ENCODE measurements around the gene SEMA3G. TPM values are rescaled to one million over a fixed set of nuclear protein-coding genes. Genes with fewer than 3 reads are reported as not detected.

SEMA3G gene
- total and polyA plus RNA-seq, 2 donors (not counting 1 experiment from before 2014, with no cell fraction given) = 0.02 to 0.17 TPM

DNA sequence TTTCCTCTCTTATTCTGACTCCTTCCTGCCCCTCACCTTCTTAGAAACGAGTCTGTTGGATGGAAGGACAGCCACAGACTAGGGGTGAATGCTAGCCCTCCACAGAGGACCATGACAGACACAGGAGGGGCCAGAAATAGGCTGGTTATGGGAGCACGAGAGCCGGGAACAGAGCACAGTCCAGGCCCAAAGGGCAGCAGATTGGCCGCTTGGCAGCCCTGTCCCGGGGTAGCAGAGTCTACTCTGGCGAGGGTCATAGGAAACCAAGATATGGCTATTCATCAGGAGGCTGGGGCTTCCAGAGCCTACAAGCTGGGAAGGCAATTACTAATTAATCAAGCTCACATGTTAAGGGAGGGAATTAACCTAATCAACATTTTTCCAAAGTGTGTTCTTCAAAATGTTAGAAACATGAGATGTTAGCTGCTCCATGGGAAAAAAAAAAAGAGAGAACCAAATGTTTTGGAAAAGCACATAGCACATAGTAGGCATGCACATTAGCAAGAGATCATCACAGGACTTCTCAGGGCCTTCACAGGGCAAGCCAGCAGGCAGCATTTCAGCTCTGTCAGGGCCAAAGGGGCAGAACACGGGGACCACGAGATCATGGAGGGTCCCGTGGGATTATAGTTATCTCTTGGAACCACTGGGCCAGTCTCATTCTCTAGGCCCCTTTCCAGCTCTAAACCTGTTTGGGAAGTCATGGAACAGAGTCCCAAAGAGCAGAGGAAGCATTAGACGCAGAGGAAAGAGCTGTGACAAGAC lies 13.3 kb downstream of the SEMA3G start:
- Histone ChIP-seq H4K20me1 (ENCODE audit: control insufficient read depth, extremely low read depth, insufficient read depth, low read length) (no peaks in the 10 kb centered on the region), H3K4me1 (ENCODE audit: control insufficient read depth, extremely low read depth, insufficient read depth, low read length) (no peaks in the 10 kb centered on the region), H3K9me3 (ENCODE audit: control insufficient read depth, insufficient read depth, low read depth, low read length) (no peaks in the 10 kb centered on the region), H3K79me2 (ENCODE audit: control insufficient read depth, insufficient read depth, low read length) (no peaks in the 10 kb centered on the region), H3K27me3 (ENCODE audit: control insufficient read depth, insufficient read depth, low read length) (peaks cover 9% of the 10 kb centered on the region), H3K9ac (ENCODE audit: insufficient read depth, low read length) (no peak overlapping the region), H3K27ac (ENCODE audit: insufficient read depth, low read length) (no peak overlapping the region), H3K36me3 (ENCODE audit: control insufficient read depth, insufficient read depth, low read length) (no peaks in the 10 kb centered on the region), H2AFZ (ENCODE audit: low read length) (no peak overlapping the region), H3K4me3 (replicated peaks in 1 of 4; ENCODE audit: control extremely low read depth in 1 of 4, insufficient read depth in 1 of 4, low read depth in 3 of 4, low read length in 4 of 4) (no peak overlapping the region), H3K4me2 (ENCODE audit: extremely low read depth, insufficient read depth, low read length) (no peak overlapping the region)
- TF ChIP-seq EZH2 (IDR thresholded peaks at IDR 0.05; ENCODE audit: low read length, missing control alignments) = no peak
- TF ChIP-seq, protein P1, sequence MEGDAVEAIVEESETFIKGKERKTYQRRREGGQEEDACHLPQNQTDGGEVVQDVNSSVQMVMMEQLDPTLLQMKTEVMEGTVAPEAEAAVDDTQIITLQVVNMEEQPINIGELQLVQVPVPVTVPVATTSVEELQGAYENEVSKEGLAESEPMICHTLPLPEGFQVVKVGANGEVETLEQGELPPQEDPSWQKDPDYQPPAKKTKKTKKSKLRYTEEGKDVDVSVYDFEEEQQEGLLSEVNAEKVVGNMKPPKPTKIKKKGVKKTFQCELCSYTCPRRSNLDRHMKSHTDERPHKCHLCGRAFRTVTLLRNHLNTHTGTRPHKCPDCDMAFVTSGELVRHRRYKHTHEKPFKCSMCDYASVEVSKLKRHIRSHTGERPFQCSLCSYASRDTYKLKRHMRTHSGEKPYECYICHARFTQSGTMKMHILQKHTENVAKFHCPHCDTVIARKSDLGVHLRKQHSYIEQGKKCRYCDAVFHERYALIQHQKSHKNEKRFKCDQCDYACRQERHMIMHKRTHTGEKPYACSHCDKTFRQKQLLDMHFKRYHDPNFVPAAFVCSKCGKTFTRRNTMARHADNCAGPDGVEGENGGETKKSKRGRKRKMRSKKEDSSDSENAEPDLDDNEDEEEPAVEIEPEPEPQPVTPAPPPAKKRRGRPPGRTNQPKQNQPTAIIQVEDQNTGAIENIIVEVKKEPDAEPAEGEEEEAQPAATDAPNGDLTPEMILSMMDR (conservative IDR thresholded peaks at IDR 0.05 in 1 of 2, IDR thresholded peaks at IDR 0.05 in 1 of 2; ENCODE audit: low read depth in 1 of 2, low read length in 2 of 2) = no peak
- DNase-seq (ENCODE audit: low read depth in 2 of 2) = no peak

DNA sequence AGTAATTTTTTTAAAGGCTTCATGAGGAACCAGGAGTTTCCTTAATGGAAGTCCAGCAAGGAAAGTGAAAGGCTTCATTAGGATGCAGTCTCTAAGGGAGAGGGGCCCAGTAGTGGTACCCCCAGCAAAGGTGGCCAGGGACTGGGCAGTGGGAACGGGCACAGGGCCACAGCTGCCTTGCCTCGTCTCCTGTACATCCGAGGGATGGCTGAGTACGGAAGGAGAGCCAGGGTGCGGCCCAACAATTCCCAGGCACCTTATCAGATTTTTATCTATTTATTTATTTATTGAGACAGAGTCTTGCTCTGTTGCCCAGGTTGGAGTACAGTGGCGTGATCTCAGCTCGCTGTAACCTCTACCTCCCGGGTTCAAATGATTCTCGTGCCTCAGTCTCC lies 14.5 kb downstream of the SEMA3G start:
- H3K9me3 ChIP-seq (ENCODE audit: control insufficient read depth, insufficient read depth, low read depth, low read length) = no peaks in the 10 kb centered on the region
- no peak overlapping the region for H3K4me3 ChIP-seq (replicated peaks in 1 of 4; ENCODE audit: control extremely low read depth in 1 of 4, insufficient read depth in 1 of 4, low read depth in 3 of 4, low read length in 4 of 4)
- no peak overlapping the region for H3K27ac ChIP-seq (ENCODE audit: insufficient read depth, low read length)
- DNase-seq (ENCODE audit: low read depth in 2 of 2) = no peak
- H4K20me1 ChIP-seq (ENCODE audit: control insufficient read depth, extremely low read depth, insufficient read depth, low read length) = no peaks in the 10 kb centered on the region
- no peaks in the 10 kb centered on the region for H3K36me3 ChIP-seq (ENCODE audit: control insufficient read depth, insufficient read depth, low read length)
- H3K4me1 ChIP-seq (ENCODE audit: control insufficient read depth, extremely low read depth, insufficient read depth, low read length) = no peaks in the 10 kb centered on the region
- H3K9ac ChIP-seq (ENCODE audit: insufficient read depth, low read length) = no peak overlapping the region
- H3K4me2 ChIP-seq (ENCODE audit: extremely low read depth, insufficient read depth, low read length) = no peak overlapping the region
- H3K79me2 ChIP-seq (ENCODE audit: control insufficient read depth, insufficient read depth, low read length) = no peaks in the 10 kb centered on the region
- no peak for TF ChIP-seq EZH2 (IDR thresholded peaks at IDR 0.05; ENCODE audit: low read length, missing control alignments)
- TF ChIP-seq, protein P1 (conservative IDR thresholded peaks at IDR 0.05 in 1 of 2, IDR thresholded peaks at IDR 0.05 in 1 of 2; ENCODE audit: low read depth in 1 of 2, low read length in 2 of 2) = no peak
- H3K27me3 ChIP-seq (ENCODE audit: control insufficient read depth, insufficient read depth, low read length) = peaks cover 9% of the 10 kb centered on the region
- no peak overlapping the region for H2AFZ ChIP-seq (ENCODE audit: low read length)

DNA sequence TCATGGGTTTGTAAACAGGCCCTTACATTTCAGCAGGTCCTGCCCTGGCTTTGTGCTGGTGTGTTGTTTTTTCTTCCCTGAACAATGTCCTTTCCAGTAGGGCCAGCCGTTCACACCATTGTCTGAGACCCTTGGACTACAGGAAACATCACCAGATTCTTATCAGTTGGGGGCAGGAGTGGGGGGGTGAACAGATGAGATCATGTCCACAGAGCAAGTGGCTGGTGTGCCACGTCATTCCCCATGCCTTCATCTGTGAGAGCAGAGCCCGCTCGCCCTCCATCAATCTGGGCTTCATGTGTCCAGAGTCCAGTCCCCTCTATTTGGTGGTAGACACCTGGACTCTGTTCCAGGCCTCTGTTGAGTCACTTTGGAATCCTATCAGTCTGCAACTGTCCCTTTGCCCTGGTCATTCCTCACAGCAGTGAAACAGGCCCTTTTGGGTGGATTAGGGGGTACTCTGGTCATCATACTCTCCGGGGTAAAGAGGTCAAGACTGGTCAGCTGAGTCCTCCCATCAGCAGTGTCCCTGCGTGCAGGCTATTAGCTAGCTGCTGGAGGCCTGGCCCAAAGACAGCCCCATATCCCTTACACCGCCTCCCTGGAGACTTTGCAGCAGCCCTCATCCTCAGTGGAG lies 15.0 kb downstream of the SEMA3G start:
- no peak overlapping the region for H3K9ac ChIP-seq (ENCODE audit: insufficient read depth, low read length)
- H3K4me3 ChIP-seq (replicated peaks in 1 of 4; ENCODE audit: control extremely low read depth in 1 of 4, insufficient read depth in 1 of 4, low read depth in 3 of 4, low read length in 4 of 4) = no peak overlapping the region
- TF ChIP-seq, protein P1 (conservative IDR thresholded peaks at IDR 0.05 in 1 of 2, IDR thresholded peaks at IDR 0.05 in 1 of 2; ENCODE audit: low read depth in 1 of 2, low read length in 2 of 2) = no peak
- no peak for TF ChIP-seq EZH2 (IDR thresholded peaks at IDR 0.05; ENCODE audit: low read length, missing control alignments)
- H3K27me3 ChIP-seq (ENCODE audit: control insufficient read depth, insufficient read depth, low read length) = peaks cover 6% of the 10 kb centered on the region
- no peaks in the 10 kb centered on the region for H3K79me2 ChIP-seq (ENCODE audit: control insufficient read depth, insufficient read depth, low read length)
- H3K27ac ChIP-seq (ENCODE audit: insufficient read depth, low read length) = no peak overlapping the region
- peak in 1 of 2 donors; percentile 56 for DNase-seq (ENCODE audit: low read depth in 2 of 2)
- H3K36me3 ChIP-seq (ENCODE audit: control insufficient read depth, insufficient read depth, low read length) = no peaks in the 10 kb centered on the region
- no peaks in the 10 kb centered on the region for H3K4me1 ChIP-seq (ENCODE audit: control insufficient read depth, extremely low read depth, insufficient read depth, low read length)
- H2AFZ ChIP-seq (ENCODE audit: low read length) = no peak overlapping the region
- no peak overlapping the region for H3K4me2 ChIP-seq (ENCODE audit: extremely low read depth, insufficient read depth, low read length)
- H3K9me3 ChIP-seq (ENCODE audit: control insufficient read depth, insufficient read depth, low read depth, low read length) = no peaks in the 10 kb centered on the region
- no peaks in the 10 kb centered on the region for H4K20me1 ChIP-seq (ENCODE audit: control insufficient read depth, extremely low read depth, insufficient read depth, low read length)
